ENCODE data around the gene ATP13A5.

The ATP13A5 gene, protein sequence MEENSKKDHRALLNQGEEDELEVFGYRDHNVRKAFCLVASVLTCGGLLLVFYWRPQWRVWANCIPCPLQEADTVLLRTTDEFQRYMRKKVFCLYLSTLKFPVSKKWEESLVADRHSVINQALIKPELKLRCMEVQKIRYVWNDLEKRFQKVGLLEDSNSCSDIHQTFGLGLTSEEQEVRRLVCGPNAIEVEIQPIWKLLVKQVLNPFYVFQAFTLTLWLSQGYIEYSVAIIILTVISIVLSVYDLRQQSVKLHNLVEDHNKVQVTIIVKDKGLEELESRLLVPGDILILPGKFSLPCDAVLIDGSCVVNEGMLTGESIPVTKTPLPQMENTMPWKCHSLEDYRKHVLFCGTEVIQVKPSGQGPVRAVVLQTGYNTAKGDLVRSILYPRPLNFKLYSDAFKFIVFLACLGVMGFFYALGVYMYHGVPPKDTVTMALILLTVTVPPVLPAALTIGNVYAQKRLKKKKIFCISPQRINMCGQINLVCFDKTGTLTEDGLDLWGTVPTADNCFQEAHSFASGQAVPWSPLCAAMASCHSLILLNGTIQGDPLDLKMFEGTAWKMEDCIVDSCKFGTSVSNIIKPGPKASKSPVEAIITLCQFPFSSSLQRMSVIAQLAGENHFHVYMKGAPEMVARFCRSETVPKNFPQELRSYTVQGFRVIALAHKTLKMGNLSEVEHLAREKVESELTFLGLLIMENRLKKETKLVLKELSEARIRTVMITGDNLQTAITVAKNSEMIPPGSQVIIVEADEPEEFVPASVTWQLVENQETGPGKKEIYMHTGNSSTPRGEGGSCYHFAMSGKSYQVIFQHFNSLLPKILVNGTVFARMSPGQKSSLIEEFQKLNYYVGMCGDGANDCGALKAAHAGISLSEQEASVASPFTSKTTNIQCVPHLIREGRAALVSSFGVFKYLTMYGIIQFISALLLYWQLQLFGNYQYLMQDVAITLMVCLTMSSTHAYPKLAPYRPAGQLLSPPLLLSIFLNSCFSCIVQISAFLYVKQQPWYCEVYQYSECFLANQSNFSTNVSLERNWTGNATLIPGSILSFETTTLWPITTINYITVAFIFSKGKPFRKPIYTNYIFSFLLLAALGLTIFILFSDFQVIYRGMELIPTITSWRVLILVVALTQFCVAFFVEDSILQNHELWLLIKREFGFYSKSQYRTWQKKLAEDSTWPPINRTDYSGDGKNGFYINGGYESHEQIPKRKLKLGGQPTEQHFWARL

GRCh38 chr3:193378706-193379105 lies at the start of gene ATP13A5:
ATP13A5 (minus strand) TSS chr3:193378753; CDS start chr3:193378725, 28 bp downstream.
- FAIRE-seq: no peak

GRCh38 chr3:193418576-193419373 lies 40.2 kb upstream of the ATP13A5 start:
- FAIRE-seq: no peak

- FAIRE-seq: no peak
Observed at GRCh38 chr3:193416629-193417028, 38.1 kb upstream of the ATP13A5 start.

GRCh38 chr3:193407688-193408087 lies 29.1 kb upstream of the ATP13A5 start:
- no peak for FAIRE-seq

- FAIRE-seq: no peak
Observed at GRCh38 chr3:193407112-193407511, 28.6 kb upstream of the ATP13A5 start.

- no peak for FAIRE-seq
Observed at GRCh38 chr3:193403307-193403706, 24.8 kb upstream of the ATP13A5 start.

DNA sequence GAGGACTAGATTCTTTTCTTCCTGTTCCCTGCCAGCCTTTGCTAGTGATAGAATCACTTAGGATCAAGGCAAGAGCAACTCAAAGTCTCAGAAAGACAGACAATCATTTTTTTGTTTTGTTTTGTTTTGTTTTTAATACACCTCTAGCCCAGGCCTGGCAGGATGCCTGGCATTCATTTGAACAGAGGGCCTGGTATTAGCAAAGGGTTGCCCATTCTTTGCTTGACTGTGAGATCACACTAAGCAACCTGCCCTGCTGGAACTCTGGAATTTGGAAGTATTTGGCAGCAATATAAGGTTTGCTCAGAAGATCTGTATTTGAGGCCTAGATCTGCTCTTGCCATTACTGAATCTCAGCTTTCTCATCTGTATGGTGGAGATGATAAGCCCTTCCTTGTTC lies 21.8 kb upstream of the ATP13A5 start:
- no peak for FAIRE-seq

DNA sequence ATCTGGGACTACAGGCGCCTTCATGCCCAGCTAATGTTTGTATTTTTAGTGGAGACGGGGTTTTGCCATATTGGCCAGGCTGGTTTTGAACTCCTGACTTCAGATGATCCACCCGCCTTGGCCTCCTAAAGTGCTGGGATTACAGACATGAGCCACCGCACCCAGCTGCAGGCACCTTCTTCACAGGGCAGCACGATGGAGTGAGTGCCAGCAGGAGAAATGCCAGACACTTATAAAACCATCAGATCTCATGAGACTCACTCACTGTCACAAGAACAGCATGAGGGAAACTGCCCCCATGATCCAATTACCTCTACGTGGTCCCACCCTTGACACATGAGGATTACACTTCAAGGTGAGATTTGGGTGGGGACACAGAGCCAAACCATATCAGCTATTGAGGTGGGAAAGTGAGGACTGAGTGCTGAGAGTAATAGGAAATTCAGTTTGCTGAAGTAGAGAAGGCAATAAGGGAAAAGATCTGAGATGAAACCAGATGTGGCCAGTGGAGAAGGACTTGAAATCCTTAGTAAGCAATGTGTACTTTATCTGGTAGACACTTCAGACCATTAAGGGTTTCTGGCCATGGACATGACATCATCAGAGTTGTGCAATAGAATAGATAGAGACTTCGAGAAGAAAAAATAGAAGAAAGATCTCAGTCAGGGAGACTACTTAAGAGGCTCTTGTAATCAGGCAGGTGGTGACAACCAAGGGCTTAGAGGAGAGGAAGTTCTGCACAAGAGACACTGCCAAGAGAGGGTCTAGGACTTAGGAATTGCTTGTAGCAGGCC lies 18.1 kb upstream of the ATP13A5 start:
- FAIRE-seq: no peak

DNA sequence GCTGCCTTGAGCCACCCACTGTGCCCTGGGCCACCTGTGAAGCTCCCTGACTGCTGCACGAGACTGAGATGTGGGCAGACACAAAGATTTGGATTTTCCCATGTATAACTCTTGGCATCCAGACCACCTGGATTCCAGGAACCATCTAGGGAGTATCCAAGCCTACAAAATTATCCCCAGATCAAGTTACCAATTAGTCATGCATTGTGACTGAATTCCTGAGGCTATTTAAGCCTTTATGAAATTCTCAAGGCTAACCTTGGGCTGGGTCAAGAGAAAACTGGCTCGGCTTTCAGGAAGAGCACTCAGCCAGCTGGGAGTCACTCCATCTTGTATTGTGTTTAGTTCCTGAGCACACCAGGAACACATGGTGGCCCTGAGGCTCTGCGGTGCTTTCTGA lies 13.3 kb upstream of the ATP13A5 start:
- FAIRE-seq: no peak

- no peak for FAIRE-seq
Observed at GRCh38 chr3:193389335-193389734, 10.8 kb upstream of the ATP13A5 start.

DNA sequence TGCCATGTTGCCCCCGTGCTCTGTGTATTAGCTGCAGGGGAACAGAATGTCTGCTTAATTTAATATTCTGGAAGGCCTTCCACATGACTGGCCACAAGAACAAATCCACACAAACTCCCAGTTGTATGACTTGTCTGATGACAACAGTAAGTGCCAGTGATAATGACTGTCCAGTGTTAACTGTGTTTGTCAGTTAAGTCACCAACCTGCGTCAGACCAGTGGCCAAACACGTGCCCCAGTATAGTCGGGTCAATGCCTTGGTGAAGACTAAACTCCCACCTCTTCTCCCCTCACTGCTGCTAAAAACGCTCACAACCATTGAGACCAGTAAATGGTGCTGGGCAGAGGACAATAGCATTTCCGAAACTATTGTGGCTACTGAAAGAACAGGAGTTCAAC lies 9.8 kb upstream of the ATP13A5 start:
- no peak for FAIRE-seq

DNA sequence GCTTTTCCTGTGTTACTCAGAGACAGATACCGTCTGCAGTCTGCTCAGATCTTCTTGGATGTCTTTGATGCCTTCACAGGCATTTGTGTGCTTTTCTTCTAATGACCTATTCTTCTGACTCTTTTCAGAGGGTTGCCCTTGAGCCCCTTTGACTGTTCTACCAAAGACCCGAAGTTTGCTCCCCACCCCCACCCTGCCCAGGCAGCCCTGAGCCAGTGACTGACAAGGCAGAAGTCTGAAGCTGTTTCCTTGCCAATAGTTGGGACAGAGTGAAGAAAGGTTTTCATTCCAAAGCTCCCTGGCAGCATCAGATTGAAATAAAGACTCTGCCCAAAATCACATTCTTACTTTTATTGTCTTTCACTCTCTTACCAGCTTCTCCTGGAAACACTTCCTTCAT lies 9.0 kb upstream of the ATP13A5 start:
- no peak for FAIRE-seq

DNA sequence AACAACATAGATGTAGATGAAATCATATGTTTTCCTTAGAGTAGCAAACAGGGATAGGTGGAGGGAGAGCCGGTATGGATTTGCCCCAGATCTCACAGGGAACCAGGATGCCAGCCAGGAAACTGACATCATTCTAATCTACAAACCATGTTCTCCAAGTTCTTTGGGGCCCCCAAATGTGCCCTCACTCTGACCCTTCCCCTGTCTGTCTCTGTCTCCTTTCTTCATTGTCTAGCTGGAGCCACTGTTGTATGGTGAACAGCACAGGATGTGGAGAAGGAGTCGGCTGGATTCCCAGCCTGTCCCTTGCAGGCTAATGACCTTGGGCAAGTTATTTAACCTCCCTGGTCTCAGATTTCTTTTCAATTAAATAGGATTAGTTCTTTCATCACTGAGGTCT lies 962 bp downstream of the ATP13A5 start:
- FAIRE-seq: no peak

- no peak for FAIRE-seq
Observed at GRCh38 chr3:193375614-193376013, 2.9 kb downstream of the ATP13A5 start.

DNA sequence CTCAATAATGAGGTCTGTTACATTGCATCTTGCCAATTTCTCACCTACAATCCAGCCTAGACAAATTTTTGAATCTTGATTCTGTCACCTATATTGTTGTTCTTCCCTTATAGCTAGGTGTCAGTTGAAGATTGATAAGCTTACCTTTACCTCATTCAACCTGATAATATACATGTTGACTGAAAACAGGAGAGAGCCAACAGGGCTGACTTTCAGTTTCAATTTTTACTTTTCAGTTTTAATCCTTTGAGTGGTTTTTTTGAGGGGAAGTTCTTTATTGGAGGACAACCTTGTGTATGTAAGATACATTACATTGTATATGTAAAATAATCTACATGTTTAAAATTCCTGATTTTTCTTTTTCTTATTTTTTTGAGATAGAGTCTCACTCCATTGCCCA lies 5.8 kb downstream of the ATP13A5 start:
- no peak for FAIRE-seq

GRCh38 chr3:193367868-193368267 lies 10.7 kb downstream of the ATP13A5 start:
- no peak for FAIRE-seq

- no peak for FAIRE-seq
Observed at GRCh38 chr3:193357291-193357690, 21.3 kb downstream of the ATP13A5 start.

DNA sequence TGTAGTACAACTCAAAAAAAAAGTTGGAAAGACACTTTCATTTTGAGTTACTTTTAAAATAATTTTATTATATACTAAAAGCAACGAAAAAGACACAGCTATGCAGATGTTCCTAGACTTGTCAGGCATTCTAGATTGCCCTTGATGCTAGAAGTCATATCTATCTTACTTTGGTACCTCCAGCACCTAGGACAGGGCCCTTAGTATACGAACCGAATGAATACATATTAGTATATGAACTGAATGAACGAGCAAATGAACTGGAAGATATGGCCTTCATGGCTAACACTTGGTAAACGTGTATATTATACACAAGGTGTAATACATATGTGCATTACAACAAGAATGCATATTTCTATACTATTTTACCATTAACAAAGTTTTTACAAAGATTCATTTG lies 24.1 kb downstream of the ATP13A5 start:
- no peak for FAIRE-seq

GRCh38 chr3:193350744-193351143 lies 27.8 kb downstream of the ATP13A5 start:
- FAIRE-seq: no peak

DNA sequence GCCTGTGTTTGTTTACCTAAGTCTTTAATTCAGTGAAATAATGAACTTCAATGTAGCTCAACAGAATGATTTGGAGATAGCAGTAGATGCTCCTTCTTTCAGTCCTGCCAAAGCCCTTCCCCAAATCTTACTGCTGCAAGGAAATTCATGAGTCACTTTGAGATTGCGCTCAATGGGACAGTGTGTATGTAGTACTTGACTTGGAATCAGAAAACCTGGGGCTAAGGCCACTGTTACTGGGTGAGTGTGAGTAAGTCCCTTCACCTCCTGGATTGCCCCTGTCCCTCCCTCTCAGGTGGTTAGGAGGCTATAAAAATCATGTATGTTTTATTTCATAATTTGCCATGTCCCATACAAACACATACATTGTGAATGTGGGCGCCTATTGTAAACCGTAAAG lies 29.9 kb downstream of the ATP13A5 start:
- no peak for FAIRE-seq

Measured in G401.6 (cell line).